Fibroblast of the conjunctiva (primary cell): ENCODE results near the gene TNS1.
"Not testable (repeated sequence)": the region's sequence is repeated elsewhere in the genome, so short reads cannot be mapped to it uniquely, and the experiment has no call there.

ENCODE experiments used
- DNase-seq: peaks from one replicate; pipeline ENCODE4 v3.0.0-alpha.2; 2010; ENCODE audit warnings: low read depth

TNS1 gene

GRCh38 chr2:218029366-218030360 is 26.9 kb upstream of the TNS1 start:
- DNase-seq = no peak

- DNase-seq = no peak
These were observed 26.0 kb upstream of the TNS1 start for GRCh38 chr2:218028562-218029348.

GRCh38 chr2:218028189-218028495 is 25.3 kb upstream of the TNS1 start:
- no peak for DNase-seq

GRCh38 chr2:218027426-218028188 is 24.8 kb upstream of the TNS1 start:
- no peak for DNase-seq

GRCh38 chr2:218026676-218027425 is 24.1 kb upstream of the TNS1 start:
- DNase-seq = no peak

- DNase-seq = no peak
These were observed 23.4 kb upstream of the TNS1 start for GRCh38 chr2:218026244-218026643.

- DNase-seq = no peak
These were observed 22.1 kb upstream of the TNS1 start for GRCh38 chr2:218024871-218025270.

- no peak for DNase-seq
These were observed 21.5 kb upstream of the TNS1 start for GRCh38 chr2:218024336-218024735.

GRCh38 chr2:218023636-218024035 is 20.8 kb upstream of the TNS1 start:
- no peak for DNase-seq

GRCh38 chr2:218022851-218023530 is 20.2 kb upstream of the TNS1 start:
- no peak for DNase-seq

GRCh38 chr2:218022131-218022850 is 19.5 kb upstream of the TNS1 start:
- no peak for DNase-seq

GRCh38 chr2:218021536-218022071 is 18.8 kb upstream of the TNS1 start:
- DNase-seq = no peak

GRCh38 chr2:218020966-218021535 is 18.3 kb upstream of the TNS1 start:
- DNase-seq = no peak

- DNase-seq = no peak
These were observed 17.5 kb upstream of the TNS1 start for GRCh38 chr2:218020281-218020680.

- no peak for DNase-seq
These were observed 16.7 kb upstream of the TNS1 start for GRCh38 chr2:218019411-218020060.

GRCh38 chr2:218018842-218019125 is 16.0 kb upstream of the TNS1 start:
- not testable (repeated sequence) for DNase-seq

GRCh38 chr2:218017211-218018053 is 14.6 kb upstream of the TNS1 start:
- DNase-seq = no peak

GRCh38 chr2:218016810-218017209 is 14.0 kb upstream of the TNS1 start:
- DNase-seq = no peak
